Muscle of arm (tissue), 12 donors: ENCODE results near the gene SLC1A1. TPM values are rescaled to one million over a fixed set of nuclear protein-coding genes. Genes with fewer than 3 reads are reported as not detected.
"Not testable (repeated sequence)": the region's sequence is repeated elsewhere in the genome, so short reads cannot be mapped to it uniquely, and the experiment has no call there.

ENCODE experiments used
- DNase-seq: peaks from one replicate; pipeline ENCODE4 v3.0.0-alpha.2; 2013
- polyA plus RNA-seq, 12 donors: library from polyadenylated mRNA; unstranded; fragments of 120-200 nt; gene quantifications; one replicate each; pipeline ENCODE4 v1.2.1, GENCODE V29; 2013; ENCODE audit not compliant: insufficient read length in 12 of 12

SLC1A1 gene
- polyA plus RNA-seq, 12 donors = 0.33 to 5.7 (median 0.62) TPM; not detected in 1

- DNase-seq = no peak
These were observed 51.0 kb downstream of the SLC1A1 start for GRCh38 chr9:4541281-4541680.

GRCh38 chr9:4541856-4542255 lies 51.6 kb downstream of the SLC1A1 start:
- DNase-seq = no peak

- not testable (repeated sequence) for DNase-seq
These were observed 54.4 kb downstream of the SLC1A1 start for GRCh38 chr9:4544714-4545113.

GRCh38 chr9:4547016-4547415 lies 56.7 kb downstream of the SLC1A1 start:
- DNase-seq = no peak

GRCh38 chr9:4548811-4549725 lies 58.8 kb downstream of the SLC1A1 start:
- peak; percentile 41 for DNase-seq

GRCh38 chr9:4549751-4550295 lies 59.6 kb downstream of the SLC1A1 start:
- DNase-seq = no peak

- DNase-seq = no peak
These were observed 60.7 kb downstream of the SLC1A1 start for GRCh38 chr9:4550777-4551484.

GRCh38 chr9:4553951-4554381 lies 63.7 kb downstream of the SLC1A1 start:
- no peak for DNase-seq

GRCh38 chr9:4555236-4555635 lies 65.0 kb downstream of the SLC1A1 start:
- DNase-seq = no peak

GRCh38 chr9:4558371-4558998 lies 68.2 kb downstream of the SLC1A1 start:
- no peak for DNase-seq

- DNase-seq = no peak
These were observed 69.3 kb downstream of the SLC1A1 start for GRCh38 chr9:4559261-4560182.

GRCh38 chr9:4563105-4563504 lies 72.8 kb downstream of the SLC1A1 start:
- no peak for DNase-seq

GRCh38 chr9:4566806-4567205 lies 76.5 kb downstream of the SLC1A1 start:
- DNase-seq = no peak

GRCh38 chr9:4567601-4568000 lies 77.3 kb downstream of the SLC1A1 start:
- DNase-seq = no peak

GRCh38 chr9:4569101-4569500 lies 78.8 kb downstream of the SLC1A1 start:
- DNase-seq = no peak

GRCh38 chr9:4572184-4572826 lies 82.0 kb downstream of the SLC1A1 start:
- DNase-seq = no peak

- no peak for DNase-seq
These were observed 82.9 kb downstream of the SLC1A1 start for GRCh38 chr9:4573176-4573575.

GRCh38 chr9:4573634-4574389 lies 83.5 kb downstream of the SLC1A1 start:
- DNase-seq = no peak

GRCh38 chr9:4574657-4575243 lies 84.5 kb downstream of the SLC1A1 start:
- DNase-seq = no peak
